ENCODE data around the gene PTPRQ.
A peak's percentile ranks its signal among the peaks of the same experiment; 100 is the strongest.
"Not testable (repeated sequence)": the region's sequence is repeated elsewhere in the genome, so short reads cannot be mapped to it uniquely, and the experiment has no call there.

The PTPRQ gene, protein sequence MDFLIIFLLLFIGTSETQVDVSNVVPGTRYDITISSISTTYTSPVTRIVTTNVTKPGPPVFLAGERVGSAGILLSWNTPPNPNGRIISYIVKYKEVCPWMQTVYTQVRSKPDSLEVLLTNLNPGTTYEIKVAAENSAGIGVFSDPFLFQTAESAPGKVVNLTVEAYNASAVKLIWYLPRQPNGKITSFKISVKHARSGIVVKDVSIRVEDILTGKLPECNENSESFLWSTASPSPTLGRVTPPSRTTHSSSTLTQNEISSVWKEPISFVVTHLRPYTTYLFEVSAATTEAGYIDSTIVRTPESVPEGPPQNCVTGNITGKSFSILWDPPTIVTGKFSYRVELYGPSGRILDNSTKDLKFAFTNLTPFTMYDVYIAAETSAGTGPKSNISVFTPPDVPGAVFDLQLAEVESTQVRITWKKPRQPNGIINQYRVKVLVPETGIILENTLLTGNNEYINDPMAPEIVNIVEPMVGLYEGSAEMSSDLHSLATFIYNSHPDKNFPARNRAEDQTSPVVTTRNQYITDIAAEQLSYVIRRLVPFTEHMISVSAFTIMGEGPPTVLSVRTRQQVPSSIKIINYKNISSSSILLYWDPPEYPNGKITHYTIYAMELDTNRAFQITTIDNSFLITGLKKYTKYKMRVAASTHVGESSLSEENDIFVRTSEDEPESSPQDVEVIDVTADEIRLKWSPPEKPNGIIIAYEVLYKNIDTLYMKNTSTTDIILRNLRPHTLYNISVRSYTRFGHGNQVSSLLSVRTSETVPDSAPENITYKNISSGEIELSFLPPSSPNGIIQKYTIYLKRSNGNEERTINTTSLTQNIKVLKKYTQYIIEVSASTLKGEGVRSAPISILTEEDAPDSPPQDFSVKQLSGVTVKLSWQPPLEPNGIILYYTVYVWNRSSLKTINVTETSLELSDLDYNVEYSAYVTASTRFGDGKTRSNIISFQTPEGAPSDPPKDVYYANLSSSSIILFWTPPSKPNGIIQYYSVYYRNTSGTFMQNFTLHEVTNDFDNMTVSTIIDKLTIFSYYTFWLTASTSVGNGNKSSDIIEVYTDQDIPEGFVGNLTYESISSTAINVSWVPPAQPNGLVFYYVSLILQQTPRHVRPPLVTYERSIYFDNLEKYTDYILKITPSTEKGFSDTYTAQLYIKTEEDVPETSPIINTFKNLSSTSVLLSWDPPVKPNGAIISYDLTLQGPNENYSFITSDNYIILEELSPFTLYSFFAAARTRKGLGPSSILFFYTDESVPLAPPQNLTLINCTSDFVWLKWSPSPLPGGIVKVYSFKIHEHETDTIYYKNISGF (N-terminal part only)

DNA sequence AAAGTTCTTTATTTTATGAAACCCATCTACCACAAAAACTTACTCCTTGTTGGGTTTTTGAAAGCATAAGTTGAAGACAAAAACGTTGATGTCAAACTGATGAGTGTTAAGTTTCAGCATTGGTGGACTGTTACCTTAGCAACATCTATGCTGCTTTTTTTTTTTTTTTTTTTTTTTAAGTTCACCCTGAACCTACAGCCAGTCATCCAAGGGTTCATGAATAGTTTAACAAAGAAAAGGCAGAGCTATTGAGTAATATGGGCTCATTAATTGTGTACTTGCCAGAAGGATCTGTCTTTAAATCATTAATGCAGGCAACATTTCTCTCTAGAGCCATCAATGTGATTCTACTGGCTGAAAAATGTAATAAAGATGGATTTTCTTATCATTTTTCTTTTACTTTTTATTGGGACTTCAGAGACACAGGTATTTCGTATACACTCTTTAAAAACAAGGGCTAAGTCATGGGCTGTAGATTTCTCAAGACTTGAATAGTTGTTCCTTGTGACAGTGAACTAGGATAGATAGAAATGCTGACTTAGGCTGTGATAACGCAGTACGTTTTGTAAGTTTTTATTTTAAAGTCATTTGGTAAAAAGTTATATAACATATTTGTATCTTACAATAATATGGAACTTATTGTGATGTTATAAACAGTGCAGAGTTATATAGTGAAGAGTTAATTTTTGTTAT is at the start of gene PTPRQ:
TSS of gene PTPRQ (plus strand) at position 262 of the 693 bp plus-strand sequence. CDS start at position 373, 111 bp downstream.
- DNase-seq = no peak

GRCh38 chr12:80400571-80400991 is 43.5 kb upstream of the PTPRQ start:
- DNase-seq = no peak

DNA sequence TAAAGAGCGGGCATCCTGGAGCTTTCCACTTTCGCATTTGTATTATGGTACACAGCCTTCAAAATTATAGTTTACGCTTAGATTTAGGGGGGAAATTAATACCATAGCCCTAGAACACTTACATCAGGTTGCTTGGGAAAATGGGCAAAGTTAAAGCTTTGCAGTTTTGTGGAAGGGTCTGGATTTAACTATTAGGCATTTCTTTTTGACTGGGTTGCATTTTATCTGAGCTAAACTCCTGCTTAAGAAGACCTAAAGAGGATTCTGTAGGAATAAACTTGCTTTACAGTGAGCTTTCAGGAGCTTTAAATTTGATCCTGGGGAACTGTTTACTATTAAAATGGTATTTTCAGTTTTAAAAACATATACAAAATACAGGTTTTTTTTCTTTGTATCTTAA is 42.8 kb upstream of the PTPRQ start:
- no peak for DNase-seq

DNA sequence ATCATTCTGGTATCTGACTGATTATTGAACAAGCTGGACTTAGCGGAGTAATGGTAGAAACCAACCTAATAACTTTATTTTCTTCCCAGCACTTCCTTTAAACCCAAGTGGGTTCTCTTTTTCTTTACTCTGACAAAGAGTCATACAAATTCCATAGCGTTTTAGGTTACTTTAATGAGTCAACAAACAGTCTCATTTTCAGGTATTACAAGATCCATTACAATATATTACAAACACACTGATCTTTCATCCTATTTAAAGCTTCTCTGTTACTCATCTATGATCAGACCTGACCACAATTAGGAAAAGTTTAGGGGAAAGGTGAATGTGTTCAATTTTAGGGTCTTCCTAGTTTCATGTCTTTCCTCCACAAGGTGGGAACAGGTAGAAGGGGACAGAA is 39.4 kb upstream of the PTPRQ start:
- no peak for DNase-seq

- DNase-seq = no peak
Observed at GRCh38 chr12:80406253-80406652, 37.8 kb upstream of the PTPRQ start.

GRCh38 chr12:80411787-80412186 is 32.2 kb upstream of the PTPRQ start:
- no peak for DNase-seq

- DNase-seq = peak; percentile 47
Observed at GRCh38 chr12:80412343-80412953, 31.6 kb upstream of the PTPRQ start.

- DNase-seq = no peak
Observed at GRCh38 chr12:80413462-80413861, 30.6 kb upstream of the PTPRQ start.

GRCh38 chr12:80415466-80415865 is 28.6 kb upstream of the PTPRQ start:
- no peak for DNase-seq

DNA sequence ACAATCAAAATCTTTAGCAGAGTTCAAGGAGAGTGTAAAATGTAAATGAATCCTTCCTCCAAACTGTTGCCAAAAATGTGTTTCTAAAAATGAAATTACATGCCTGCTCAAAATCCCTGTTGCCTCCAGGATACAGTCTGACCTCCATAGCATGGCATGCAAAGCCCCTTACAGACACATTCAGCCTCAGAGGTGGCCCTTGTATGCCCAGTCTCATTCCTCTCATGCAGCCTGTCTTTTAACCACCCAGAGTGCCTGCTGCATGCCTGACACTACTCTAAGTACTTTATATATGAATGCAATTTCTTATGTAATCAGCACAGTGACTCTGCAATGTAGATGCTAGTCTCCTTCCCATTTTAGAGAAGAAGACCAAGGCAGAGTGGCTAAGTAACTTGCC is 24.4 kb upstream of the PTPRQ start:
- DNase-seq = no peak

DNA sequence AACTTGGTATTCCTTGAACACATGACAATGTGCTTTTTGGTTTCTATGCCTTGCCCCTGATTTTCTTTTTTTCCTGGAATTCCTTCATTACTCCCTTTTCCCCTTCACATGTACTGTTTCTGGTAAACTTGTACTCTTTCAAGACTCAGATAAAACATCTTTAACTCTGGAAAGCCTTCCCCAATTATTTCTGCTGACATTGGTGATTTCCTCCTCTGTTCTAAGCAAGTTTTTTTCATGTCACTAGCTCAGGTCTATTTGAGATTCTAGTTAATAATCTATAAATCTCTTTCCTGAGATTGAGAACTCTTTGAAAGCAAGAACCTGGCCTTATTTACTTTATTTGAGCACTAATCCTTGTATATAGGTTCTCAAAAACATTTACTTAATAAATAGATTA is 24.0 kb upstream of the PTPRQ start:
- no peak for DNase-seq

DNA sequence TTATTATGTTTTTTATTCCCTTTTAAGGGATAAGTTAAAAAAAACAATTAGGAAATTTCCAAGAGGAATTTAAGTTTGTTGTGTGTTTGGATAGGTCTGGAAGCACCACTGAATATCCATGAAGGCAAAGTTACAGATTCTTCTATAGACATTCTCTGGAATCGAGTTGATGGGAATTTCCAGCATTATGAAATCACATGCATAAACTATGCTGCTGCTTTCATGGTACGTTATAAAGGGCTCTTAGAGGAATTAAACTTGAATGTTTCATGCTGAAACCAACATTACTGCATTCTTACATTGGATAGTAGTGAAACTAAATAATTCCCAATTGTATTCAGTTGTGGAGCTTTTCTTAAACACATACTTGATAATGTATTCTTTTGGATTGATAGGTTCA is 21.5 kb upstream of the PTPRQ start:
- DNase-seq = no peak

- no peak for DNase-seq
Observed at GRCh38 chr12:80432061-80432460, 12.0 kb upstream of the PTPRQ start.

GRCh38 chr12:80441921-80442320 is 2.1 kb upstream of the PTPRQ start:
- DNase-seq = no peak

DNA sequence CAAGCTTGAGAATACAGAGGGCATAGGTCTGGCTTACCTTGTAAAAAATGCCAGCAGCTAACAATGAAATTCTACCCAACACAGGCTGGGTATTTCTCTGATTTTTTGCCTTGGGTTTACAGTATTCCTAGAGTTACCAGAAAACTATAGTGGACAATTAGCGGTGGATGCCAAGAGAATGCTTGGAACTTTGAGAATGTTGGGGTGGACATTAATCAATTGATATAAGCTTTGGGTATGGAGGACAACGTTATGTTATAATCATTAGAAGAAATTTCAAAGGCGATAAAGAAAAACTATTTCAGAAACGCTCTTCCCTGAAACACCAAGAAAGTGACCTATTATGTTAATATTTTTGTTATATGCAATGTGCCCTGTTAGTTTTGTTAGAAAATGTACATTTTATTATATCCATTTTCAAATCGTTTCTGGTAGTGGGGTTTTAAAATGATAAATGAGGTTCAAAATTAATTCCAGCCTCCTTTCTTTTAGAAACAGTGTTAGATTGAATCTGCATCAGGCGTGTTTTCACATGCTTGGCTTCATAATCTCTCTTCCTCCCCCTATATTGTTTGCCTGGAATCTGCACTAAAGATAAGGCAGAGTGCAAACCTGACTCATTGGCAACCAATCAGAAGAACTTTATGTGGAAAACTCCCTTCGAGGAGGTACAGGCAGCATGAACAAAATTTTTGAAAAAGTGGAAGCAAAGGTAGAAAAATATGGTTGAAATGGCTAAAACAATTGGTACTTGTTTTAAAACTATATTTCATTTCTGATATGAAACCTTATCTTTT is 1.4 kb upstream of the PTPRQ start:
- no peak for DNase-seq

DNA sequence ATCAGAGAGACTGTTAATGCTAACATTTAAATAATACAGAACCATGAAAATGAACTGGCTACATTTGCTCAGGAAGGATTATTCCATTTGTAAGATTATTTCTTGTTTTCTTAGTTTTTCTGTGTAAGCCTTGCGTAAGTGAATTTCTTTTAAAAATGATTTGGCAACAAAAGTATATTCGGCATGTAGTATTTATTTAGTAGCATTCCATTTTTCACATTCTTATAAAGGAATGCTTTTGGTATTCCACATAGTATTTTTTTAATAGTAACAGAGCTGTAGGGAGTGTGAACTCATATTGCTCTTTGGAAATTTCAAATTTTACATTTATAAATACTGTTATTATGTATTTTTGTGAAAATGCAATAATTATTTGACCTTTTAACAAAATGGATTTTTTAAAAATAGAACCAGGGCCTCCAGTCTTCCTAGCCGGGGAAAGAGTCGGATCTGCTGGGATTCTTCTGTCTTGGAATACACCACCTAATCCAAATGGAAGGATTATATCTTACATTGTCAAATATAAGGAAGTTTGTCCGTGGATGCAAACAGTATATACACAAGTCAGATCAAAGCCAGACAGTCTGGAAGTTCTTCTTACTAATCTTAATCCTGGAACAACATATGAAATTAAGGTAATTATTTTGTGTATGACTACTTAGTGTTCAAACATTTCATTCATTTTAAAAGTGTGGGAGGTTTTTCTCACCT is 1.2 kb downstream of the PTPRQ start:
- DNase-seq = no peak

- DNase-seq = no peak
Observed at GRCh38 chr12:80456513-80456912, 12.5 kb downstream of the PTPRQ start.

- DNase-seq = no peak
Observed at GRCh38 chr12:80460972-80461371, 16.9 kb downstream of the PTPRQ start.

- not testable (repeated sequence) for DNase-seq
Observed at GRCh38 chr12:80461851-80462250, 17.8 kb downstream of the PTPRQ start.

GRCh38 chr12:80469681-80470080 is 25.6 kb downstream of the PTPRQ start:
- DNase-seq = no peak

Measured in activated CD4-positive, alpha-beta T cell treated with anti-CD3 and anti-CD28 coated beads, Interleukin-10, Interleukin-2, amounts not matched to agents 100 ng/mL and 50 ng/mL, durations not matched to agents 16 hours and 8 hours (primary cell).